ENCODE results near the gene TTC17. TPM values are rescaled to one million over a fixed set of nuclear protein-coding genes. Genes with fewer than 3 reads are reported as not detected.
"Not testable (repeated sequence)": the region's sequence is repeated elsewhere in the genome, so short reads cannot be mapped to it uniquely, and the experiment has no call there.

TTC17 gene
- total RNA-seq, 1 donor from 2014 or later: 94.4 TPM

- DNase-seq (no peak), ATAC-seq (no peak)
- no peak overlapping the region for H3K4me3 ChIP-seq
- H3K27me3 ChIP-seq: no peaks in the 10 kb centered on the region
- H3K27ac ChIP-seq: no peak overlapping the region
- peaks cover 96% of the 10 kb centered on the region for H3K36me3 ChIP-seq
- no peak for TF ChIP-seq CTCF (IDR thresholded peaks at IDR 0.05)
- H3K4me1 ChIP-seq: no peaks in the 10 kb centered on the region
- intact Hi-C loops (cut with DNase I): no loop called here
- no peaks in the 10 kb centered on the region for H3K9me3 ChIP-seq
Observed at GRCh38 chr11:43399983-43400630, 41.4 kb downstream of the TTC17 start.

GRCh38 chr11:43401252-43401651 is 42.5 kb downstream of the TTC17 start:
- no peak overlapping the region for H3K4me3 ChIP-seq
- H3K9me3 ChIP-seq: no peaks in the 10 kb centered on the region
- no peak for TF ChIP-seq CTCF (IDR thresholded peaks at IDR 0.05)
- no peak for DNase-seq
- no peak for ATAC-seq
- no peaks in the 10 kb centered on the region for H3K4me1 ChIP-seq
- intact Hi-C loops (cut with DNase I): no loop called here
- H3K27me3 ChIP-seq: no peaks in the 10 kb centered on the region
- H3K27ac ChIP-seq: no peak overlapping the region
- peaks cover 98% of the 10 kb centered on the region for H3K36me3 ChIP-seq

- H3K36me3 ChIP-seq: peaks cover 98% of the 10 kb centered on the region
Observed at GRCh38 chr11:43401811-43402210, 43.1 kb downstream of the TTC17 start.

GRCh38 chr11:43403357-43404231 is 44.9 kb downstream of the TTC17 start:
- TF ChIP-seq CTCF (IDR thresholded peaks at IDR 0.05): no peak
- Histone ChIP-seq H3K4me3 (no peak overlapping the region), H3K4me1 (no peaks in the 10 kb centered on the region), H3K27me3 (no peaks in the 10 kb centered on the region), H3K36me3 (peaks cover 99% of the 10 kb centered on the region), H3K9me3 (no peaks in the 10 kb centered on the region), H3K27ac (no peak overlapping the region)
- ATAC-seq (peak; percentile 62), DNase-seq (no peak)
- intact Hi-C loops (cut with DNase I): no loop called here

More at GRCh38 chr11:43401811-43402210, 43.1 kb downstream of the TTC17 start:
- intact Hi-C loops (cut with DNase I); H3K4me3 ChIP-seq; ATAC-seq; H3K9me3 ChIP-seq; H3K4me1 ChIP-seq; H3K27me3 ChIP-seq; H3K27ac ChIP-seq; DNase-seq: not testable (repeated sequence)

GRCh38 chr11:43404406-43404805 is 45.7 kb downstream of the TTC17 start:
- intact Hi-C loops (cut with DNase I): no loop called here
- TF ChIP-seq CTCF (IDR thresholded peaks at IDR 0.05): no peak

GRCh38 chr11:43404836-43405479 is 46.2 kb downstream of the TTC17 start:
- DNase-seq: no peak
- Histone ChIP-seq H3K27ac (no peak overlapping the region), H3K9me3 (no peaks in the 10 kb centered on the region), H3K4me1 (no peaks in the 10 kb centered on the region), H3K27me3 (no peaks in the 10 kb centered on the region), H3K4me3 (no peak overlapping the region), H3K36me3 (peaks cover 98% of the 10 kb centered on the region)
- TF ChIP-seq CTCF (IDR thresholded peaks at IDR 0.05): no peak
- no peak for ATAC-seq
- intact Hi-C loops (cut with DNase I): no loop called here

More at GRCh38 chr11:43404406-43404805, 45.7 kb downstream of the TTC17 start:
- Histone ChIP-seq H3K9me3 (no peaks in the 10 kb centered on the region), H3K27ac (no peak overlapping the region), H3K4me1 (no peaks in the 10 kb centered on the region), H3K36me3 (peaks cover 98% of the 10 kb centered on the region), H3K27me3 (no peaks in the 10 kb centered on the region), H3K4me3 (no peak overlapping the region)
- DNase-seq (no peak), ATAC-seq (no peak)

All from upper lobe of right lung (tissue), 1 donor.